OCI-LY7 (cell line): ENCODE measurements around the gene KRT76. TPM values are rescaled to one million over a fixed set of nuclear protein-coding genes. Genes with fewer than 3 reads are reported as not detected.

ENCODE experiments used
- BruUV-seq: library from RNA; stranded (reverse); fragments of 400-500 nt; replicated peaks from 2 replicates; lab custom pipeline; 2021; lab: Mats Ljungman, UMichigan
- CTCF ChIA-PET: fragments of 300-600 bp; sonication (Branson Sonifier 250); formaldehyde crosslinking; loops from one replicate; lab custom pipeline; 2022; ENCODE audit warnings: antibody characterized with exemption; ENCODE audit not compliant: unreplicated experiment; lab: Charles Lee
- POLR2A ChIA-PET: fragments of 300-600 bp; sonication (Branson Sonifier 250); formaldehyde crosslinking; loops from one replicate; lab custom pipeline; 2022; ENCODE audit warnings: antibody characterized with exemption; lab: Charles Lee
- DNase-seq: peaks from one replicate; pipeline ENCODE4 v3.0.0-alpha.2; 2015; ENCODE audit warnings: low spot score
- H2AFZ ChIP-seq: fragments of 200-600 bp; sonication (generic), shearing (Covaris generic); 2 replicates; pipeline ENCODE4 v1.6.1; 2014; ENCODE audit warnings: mild to moderate bottlenecking, antibody characterized with exemption, low read length, moderate library complexity
- H3K27ac ChIP-seq: fragments of 200-600 bp; sonication (generic); 2 replicates; pipeline ENCODE4 v1.5.1; 2014; ENCODE audit warnings: mixed run types, low read depth, mild to moderate bottlenecking, moderate library complexity, low read length, inconsistent platforms; ENCODE audit not compliant: poor library complexity, severe bottlenecking
- H3K36me3 ChIP-seq: fragments of 200-600 bp; sonication (generic); 2 replicates; pipeline ENCODE4 v1.6.1; 2014; ENCODE audit warnings: mild to moderate bottlenecking, antibody characterized with exemption, low read length, moderate library complexity, mixed read lengths; ENCODE audit not compliant: insufficient read depth
- H3K4me1 ChIP-seq: fragments of 200-600 bp; sonication (generic); 2 replicates; pipeline ENCODE4 v1.5.1; 2014; ENCODE audit warnings: mild to moderate bottlenecking, low read length; ENCODE audit not compliant: insufficient read depth, poor library complexity, severe bottlenecking
- H3K4me2 ChIP-seq: fragments of 200-600 bp; sonication (generic); 2 replicates; pipeline ENCODE4 v1.6.1; 2014; ENCODE audit warnings: mild to moderate bottlenecking, low read length
- H3K4me3 ChIP-seq: fragments of 200-600 bp; sonication (generic); 2 replicates; pipeline ENCODE4 v1.5.1; 2014; ENCODE audit warnings: mild to moderate bottlenecking, low read depth, low read length; ENCODE audit not compliant: poor library complexity, severe bottlenecking
- H3K79me2 ChIP-seq: fragments of 200-600 bp; sonication (generic); 2 replicates; pipeline ENCODE4 v1.6.1; 2016; ENCODE audit warnings: low read depth, mild to moderate bottlenecking, low read length, moderate library complexity, mixed read lengths; ENCODE audit not compliant: insufficient read depth
- H3K9me2 ChIP-seq: fragments of 200-600 bp; sonication (generic); 2 replicates; pipeline ENCODE4 v1.6.1; 2016; ENCODE audit warnings: mild to moderate bottlenecking, low read length, mixed read lengths; ENCODE audit not compliant: insufficient read depth
- H3K9me3 ChIP-seq: fragments of 200-600 bp; sonication (generic); 2 replicates; pipeline ENCODE4 v1.6.1; 2014; ENCODE audit warnings: mild to moderate bottlenecking, mixed run types, low read length, mixed read lengths
- H4K20me1 ChIP-seq: fragments of 200-600 bp; sonication (generic); 2 replicates; pipeline ENCODE4 v1.6.1; 2014; ENCODE audit warnings: mild to moderate bottlenecking, antibody characterized with exemption, low read length, moderate library complexity, mixed read lengths; ENCODE audit not compliant: insufficient read depth
- EZH2phosphoT487 ChIP-seq: fragments of 200-600 bp; sonication (generic); IDR thresholded peaks from 2 replicates; pipeline ENCODE4 v1.6.1; 2018; ENCODE audit warnings: low read depth, borderline replicate concordance, mild to moderate bottlenecking, mixed run types, antibody characterized with exemption, low read length, moderate library complexity, mixed read lengths
- intact Hi-C: fragments of 100-400 bp; cut with micrococcal nuclease; formaldehyde crosslinking; loops from one replicate; pipeline ENCODE4 v1.10.0; 2022; ENCODE audit not compliant: unreplicated experiment
- total RNA-seq, 2 experiments: library from RNA; depleted of rRNA in 1 of 2; stranded (reverse); fragments of >200 nt in 1 of 2; shearing (Covaris generic) in 1 of 2; gene quantifications; 2 replicates each; pipeline ENCODE4 v1.2.3, GENCODE V29; 2014 to 2022
- TF ChIP-seq, protein P1 (sequence below): fragments of 200-600 bp; sonication (generic); conservative IDR thresholded peaks from 2 replicates; pipeline ENCODE4 v1.5.1; 2014; ENCODE audit warnings: mild to moderate bottlenecking, antibody characterized with exemption, low read length, moderate library complexity, mixed read lengths

The KRT76 gene
- total RNA-seq, 2 experiments from 2014 or later, result not detected

- Histone ChIP-seq H4K20me1 (no peaks in the 10 kb centered on the region), H3K4me2 (no peak overlapping the region), H3K9me2 (no peaks in the 10 kb centered on the region), H3K36me3 (no peaks in the 10 kb centered on the region), H3K79me2 (no peaks in the 10 kb centered on the region), H3K9me3 (no peaks in the 10 kb centered on the region), H3K27ac (no peak overlapping the region), H3K4me3 (no peak overlapping the region), H2AFZ (no peak overlapping the region), H3K4me1 (no peaks in the 10 kb centered on the region)
- no TSS peak for BruUV-seq
- ChIA-PET POLR2A (interaction anchor here (0.6 kb wide), 1 partner anchor 169 kb away, joined by 3 read pairs; no protein-coding TSS in a partner anchor), CTCF (no interaction called here)
- no peak for DNase-seq
- TF ChIP-seq EZH2phosphoT487, result no peak
- TF ChIP-seq, protein P1, sequence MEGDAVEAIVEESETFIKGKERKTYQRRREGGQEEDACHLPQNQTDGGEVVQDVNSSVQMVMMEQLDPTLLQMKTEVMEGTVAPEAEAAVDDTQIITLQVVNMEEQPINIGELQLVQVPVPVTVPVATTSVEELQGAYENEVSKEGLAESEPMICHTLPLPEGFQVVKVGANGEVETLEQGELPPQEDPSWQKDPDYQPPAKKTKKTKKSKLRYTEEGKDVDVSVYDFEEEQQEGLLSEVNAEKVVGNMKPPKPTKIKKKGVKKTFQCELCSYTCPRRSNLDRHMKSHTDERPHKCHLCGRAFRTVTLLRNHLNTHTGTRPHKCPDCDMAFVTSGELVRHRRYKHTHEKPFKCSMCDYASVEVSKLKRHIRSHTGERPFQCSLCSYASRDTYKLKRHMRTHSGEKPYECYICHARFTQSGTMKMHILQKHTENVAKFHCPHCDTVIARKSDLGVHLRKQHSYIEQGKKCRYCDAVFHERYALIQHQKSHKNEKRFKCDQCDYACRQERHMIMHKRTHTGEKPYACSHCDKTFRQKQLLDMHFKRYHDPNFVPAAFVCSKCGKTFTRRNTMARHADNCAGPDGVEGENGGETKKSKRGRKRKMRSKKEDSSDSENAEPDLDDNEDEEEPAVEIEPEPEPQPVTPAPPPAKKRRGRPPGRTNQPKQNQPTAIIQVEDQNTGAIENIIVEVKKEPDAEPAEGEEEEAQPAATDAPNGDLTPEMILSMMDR, result no peak
- intact Hi-C loops, result no loop called here
Measured at GRCh38 chr12:52808573-52809160, 31.5 kb upstream of the KRT76 start.

DNA sequence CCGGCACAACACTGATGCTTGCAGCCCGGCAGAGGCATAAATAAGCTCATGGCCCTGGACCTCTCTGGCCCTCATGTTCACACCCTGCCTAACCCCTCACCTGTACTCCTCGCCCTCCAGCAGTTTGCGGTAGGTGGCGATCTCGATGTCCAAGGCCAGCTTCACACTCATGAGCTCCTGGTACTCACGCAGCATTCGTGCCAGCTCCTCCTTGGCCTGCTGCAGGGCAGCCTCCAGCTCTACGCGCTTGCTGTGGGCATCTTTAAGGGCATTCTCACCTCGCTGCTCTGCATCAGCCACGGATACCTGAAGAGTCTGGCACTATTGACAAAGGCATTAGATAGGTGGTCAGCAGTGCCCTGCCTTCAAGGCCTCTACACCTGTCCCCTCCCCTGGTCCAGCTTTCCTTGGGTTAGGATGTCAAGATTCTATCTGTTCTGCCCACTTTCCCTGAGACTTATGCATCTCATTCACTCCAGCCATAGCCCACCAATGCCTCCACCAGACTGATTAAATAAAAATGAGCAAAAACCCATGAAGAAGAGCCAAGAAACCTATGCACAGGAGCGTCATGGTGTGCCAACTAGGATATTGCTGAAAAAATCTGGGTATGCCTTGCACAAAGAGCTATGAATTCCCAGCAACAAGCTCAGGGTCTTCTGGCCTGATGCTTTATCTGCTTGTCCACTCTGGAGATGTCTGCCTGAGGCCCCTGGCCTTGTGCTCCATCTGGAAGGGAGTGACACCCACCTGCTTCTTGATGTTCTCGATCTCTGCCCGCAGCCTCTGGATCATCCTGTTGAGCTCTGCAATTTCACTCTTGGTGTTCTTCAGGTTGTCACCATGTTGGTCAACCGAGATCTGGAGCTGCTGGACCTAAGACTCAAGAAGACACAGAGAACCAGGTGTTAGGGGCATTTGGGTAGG is 30.7 kb upstream of the KRT76 start:
- TF ChIP-seq, protein P1, result no peak
- no peak for TF ChIP-seq EZH2phosphoT487
- Histone ChIP-seq H2AFZ (no peak overlapping the region), H3K4me2 (no peak overlapping the region), H4K20me1 (no peaks in the 10 kb centered on the region), H3K9me2 (no peaks in the 10 kb centered on the region), H3K4me1 (no peaks in the 10 kb centered on the region), H3K27ac (no peak overlapping the region), H3K79me2 (no peaks in the 10 kb centered on the region), H3K4me3 (no peak overlapping the region), H3K9me3 (no peaks in the 10 kb centered on the region), H3K36me3 (no peaks in the 10 kb centered on the region)
- ChIA-PET POLR2A (interaction anchor here (0.5 kb wide), 1 partner anchor 175 kb away, joined by 3 read pairs; no protein-coding TSS in a partner anchor), CTCF (no interaction called here)
- no peak for DNase-seq
- intact Hi-C loops, result no loop called here
- BruUV-seq, result no TSS peak
